Transverse colon (tissue), 4 donors: Measurements from ENCODE around the gene KRTAP1-3. TPM values are rescaled to one million over a fixed set of nuclear protein-coding genes. Genes with fewer than 3 reads are reported as not detected.

Source experiments
- DNase-seq: peaks from one replicate; pipeline ENCODE4 v3.0.0-alpha.2; 2019
- H3K27ac ChIP-seq, 4 donors: fragments of 200-600 bp; sonication (generic); 2 replicates each; pipeline ENCODE4 v1.5.1; 2016 to 2018; ENCODE audit warnings: inconsistent platforms in 4 of 4
- H3K27me3 ChIP-seq: fragments of 200-600 bp; sonication (generic); 2 replicates; pipeline ENCODE4 v1.5.1; 2017; ENCODE audit warnings: inconsistent platforms
- H3K36me3 ChIP-seq, 4 donors: fragments of 200-600 bp; sonication (generic); 2 replicates each; pipeline ENCODE4 v1.5.1; 2017 to 2019; ENCODE audit warnings: inconsistent platforms in 4 of 4
- H3K4me1 ChIP-seq, 4 donors: fragments of 200-600 bp; sonication (generic); 2 replicates each; pipeline ENCODE4 v1.5.1; 2017 to 2020; ENCODE audit warnings: inconsistent platforms in 4 of 4
- H3K4me3 ChIP-seq, 4 donors: fragments of 200-600 bp; sonication (generic); 1 replicate in 1 of 4; 2 replicates in 3 of 4; pipeline versions ENCODE4 v1.5.1 to v1.6.1; 2017 to 2019; ENCODE audit warnings: inconsistent platforms in 4 of 4
- H3K9me3 ChIP-seq, 2 donors: fragments of 200-600 bp; sonication (generic); 2 replicates each; pipeline ENCODE4 v1.5.1; 2017 to 2019; ENCODE audit warnings: inconsistent platforms in 2 of 2
- EP300 ChIP-seq: sonication (generic); formaldehyde crosslinking; IDR thresholded peaks from one replicate; pipeline ENCODE4 v1.6.1; 2017; ENCODE audit warnings: antibody characterized with exemption, low read depth
- POLR2A ChIP-seq: fragments of 450-650 bp; IDR thresholded peaks from one replicate; pipeline ENCODE4 v1.6.1; 2016; ENCODE audit warnings: antibody characterized with exemption, mild to moderate bottlenecking, moderate library complexity
- POLR2AphosphoS5 ChIP-seq, 3 donors: sonication (generic); formaldehyde crosslinking; IDR thresholded peaks; one replicate each; pipeline ENCODE4 v1.6.1; 2016; ENCODE audit warnings: antibody characterized with exemption in 3 of 3
- WGBS, 2 donors: methylation state at CpG; one replicate each; pipeline ENCODE4 v1.1.5; 2018; ENCODE audit warnings: low coverage in 1 of 2; 5-methylcytosine and 5-hydroxymethylcytosine counted together
- in situ Hi-C, 4 donors: fragments of 200-750 bp; cut with MboI; loops; one replicate each; pipeline versions ENCODE4 v1.15.0 to v1.15.1; 2017; ENCODE audit warnings: low sequenced_read_pairs in 3 of 4, low pct_ligation_motif_present in 1 of 4, low pct_unique_long_range_greater_than_20kb in 1 of 4
- intact Hi-C: fragments of 100-400 bp; cut with DNase I; formaldehyde crosslinking; loops from one replicate; pipeline ENCODE4 v1.15.1; 2023; ENCODE audit warnings: low total_unique reads
- small RNA-seq, 4 donors: library from RNA; depleted of rRNA; stranded (forward); fragments of <200 nt; gene quantifications; one replicate each; pipeline ENCODE3, GENCODE V24; 2016
- total RNA-seq, 4 donors: library from RNA; depleted of rRNA; stranded (reverse); fragments of >200 nt; gene quantifications; one replicate each; pipeline ENCODE4 v1.1.0, GENCODE V29; 2016
- TF ChIP-seq, protein P1 (sequence below), 5 experiments: fragments of 200-600 bp in 3 of 5; fragments of 450-650 bp in 2 of 5; sonication (generic) in 3 of 5; IDR thresholded peaks; 1 replicate in 2 of 5; 2 replicates in 3 of 5; pipeline ENCODE4 v1.5.1; 2016 to 2017; ENCODE audit warnings: antibody characterized with exemption in 5 of 5, inconsistent platforms in 3 of 5, mild to moderate bottlenecking in 2 of 5, moderate library complexity in 1 of 5

The KRTAP1-3 gene
- total RNA-seq, 4 donors from 2014 or later: not detected

DNA sequence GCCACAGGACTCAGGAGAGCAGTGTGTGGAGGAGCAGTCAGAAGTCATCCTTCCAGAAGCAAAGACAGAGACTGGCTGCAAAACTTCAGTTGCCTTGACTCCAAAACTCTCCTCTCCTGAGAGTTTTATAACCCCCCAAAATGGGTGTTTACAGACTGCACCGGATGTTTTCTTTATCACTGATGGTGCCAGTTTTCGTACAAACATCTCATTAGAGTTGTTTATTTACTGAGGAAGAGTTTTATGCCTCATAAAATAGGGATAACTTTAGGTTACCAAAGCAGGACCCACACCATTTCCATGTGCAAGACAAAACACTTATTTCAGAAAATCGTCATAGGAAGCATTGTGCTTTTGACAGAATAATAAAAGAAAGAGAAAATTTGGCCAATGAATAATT is 50.4 kb downstream of the KRTAP1-3 start, which contains the start of gene KRT40:
Gene KRT40 (minus strand): TSS at position 101 of the 400 bp plus-strand sequence. CDS start 53 bp downstream, at position 48.
- 38% methylated on average over 3 of the region's 3 CpGs for WGBS, 2 donors
- no peak within 1 kb of the TSS for H3K4me3 ChIP-seq
- in situ Hi-C loops (no loop called here), intact Hi-C loops (no loop called here)
- H3K4me1 ChIP-seq: no peaks in the 10 kb centered on the region
- H3K9me3 ChIP-seq: no peaks in the 10 kb centered on the region
- TF ChIP-seq POLR2A: no peak
- TF ChIP-seq, protein P1, sequence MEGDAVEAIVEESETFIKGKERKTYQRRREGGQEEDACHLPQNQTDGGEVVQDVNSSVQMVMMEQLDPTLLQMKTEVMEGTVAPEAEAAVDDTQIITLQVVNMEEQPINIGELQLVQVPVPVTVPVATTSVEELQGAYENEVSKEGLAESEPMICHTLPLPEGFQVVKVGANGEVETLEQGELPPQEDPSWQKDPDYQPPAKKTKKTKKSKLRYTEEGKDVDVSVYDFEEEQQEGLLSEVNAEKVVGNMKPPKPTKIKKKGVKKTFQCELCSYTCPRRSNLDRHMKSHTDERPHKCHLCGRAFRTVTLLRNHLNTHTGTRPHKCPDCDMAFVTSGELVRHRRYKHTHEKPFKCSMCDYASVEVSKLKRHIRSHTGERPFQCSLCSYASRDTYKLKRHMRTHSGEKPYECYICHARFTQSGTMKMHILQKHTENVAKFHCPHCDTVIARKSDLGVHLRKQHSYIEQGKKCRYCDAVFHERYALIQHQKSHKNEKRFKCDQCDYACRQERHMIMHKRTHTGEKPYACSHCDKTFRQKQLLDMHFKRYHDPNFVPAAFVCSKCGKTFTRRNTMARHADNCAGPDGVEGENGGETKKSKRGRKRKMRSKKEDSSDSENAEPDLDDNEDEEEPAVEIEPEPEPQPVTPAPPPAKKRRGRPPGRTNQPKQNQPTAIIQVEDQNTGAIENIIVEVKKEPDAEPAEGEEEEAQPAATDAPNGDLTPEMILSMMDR (IDR thresholded peaks at IDR 0.05): no peak
- TF ChIP-seq EP300: no peak
- no peak for TF ChIP-seq POLR2AphosphoS5 (IDR thresholded peaks at IDR 0.05)
- no peaks in the 10 kb centered on the region for H3K27me3 ChIP-seq
- H3K27ac ChIP-seq: no peak within 1 kb of the TSS
- H3K36me3 ChIP-seq: no peaks in the 10 kb centered on the region
- DNase-seq: no peak

Small RNA genes within 50 kb of the gene (small RNA-seq; reads per million reads assigned to genes)
- 0 reads per million in 4 donors for gene KRTAP3-4P

Other genes starting within 250 kb of the KRTAP1-3 start
- gene KRT28, start 234.9 kb downstream of the KRTAP1-3 start, total RNA-seq: not detected
- gene KRT10, start 212.3 kb downstream of the KRTAP1-3 start, total RNA-seq: 10 to 100 TPM in 2 of 4 donors, 1 to 10 TPM in 1, not detected in 1; 2.2 to 12.7 (median 11.7) TPM
- gene KRT12, start 167.7 kb downstream of the KRTAP1-3 start, total RNA-seq: 10 to 100 TPM in 1 of 4 donors, 1 to 10 TPM in 1, under 1 TPM in 1, not detected in 1; 0.40 to 20.0 (median 3.8) TPM
- gene KRT20, start 149.6 kb downstream of the KRTAP1-3 start, total RNA-seq: 100 to 1,000 TPM; 207 to 797 (median 735) TPM
- gene KRT23, start 97.2 kb downstream of the KRTAP1-3 start, total RNA-seq: 1 to 10 TPM in 2 of 4 donors, not detected in 2; 1.1 to 2.5 TPM
- gene KRT39, start 67.9 kb downstream of the KRTAP1-3 start, total RNA-seq: not detected
- under 1 TPM in 1 of 4 donors, not detected in 3; 0.48 TPM for gene KRT40, start 50.5 kb downstream of the KRTAP1-3 start, total RNA-seq
- gene KRTAP3-3, start 40.7 kb downstream of the KRTAP1-3 start, total RNA-seq: not detected
- not detected for gene KRTAP3-2, start 35.0 kb downstream of the KRTAP1-3 start, total RNA-seq
- gene KRTAP3-1, start 25.7 kb downstream of the KRTAP1-3 start, total RNA-seq: not detected
- gene KRTAP1-5, start 7.7 kb downstream of the KRTAP1-3 start, total RNA-seq: not detected
- not detected for gene KRTAP1-4, start 4.7 kb downstream of the KRTAP1-3 start, total RNA-seq
- gene KRTAP1-1, start 6.6 kb upstream of the KRTAP1-3 start, total RNA-seq: not detected
- gene KRTAP2-1, start 12.4 kb upstream of the KRTAP1-3 start, total RNA-seq: not detected
- gene KRTAP2-2, start 20.4 kb upstream of the KRTAP1-3 start, total RNA-seq: not detected
- not detected for gene KRTAP2-3, start 25.2 kb upstream of the KRTAP1-3 start, total RNA-seq
- not detected for gene KRTAP2-4, start 31.0 kb upstream of the KRTAP1-3 start, total RNA-seq
- not detected for gene KRTAP4-7, start 49.3 kb upstream of the KRTAP1-3 start, total RNA-seq
- not detected for gene KRTAP4-8, start 63.3 kb upstream of the KRTAP1-3 start, total RNA-seq
- gene KRTAP4-16, start 67.3 kb upstream of the KRTAP1-3 start, total RNA-seq: not detected
- not detected for gene KRTAP4-9, start 70.5 kb upstream of the KRTAP1-3 start, total RNA-seq
- gene KRTAP4-11, start 83.5 kb upstream of the KRTAP1-3 start, total RNA-seq: not detected
- gene KRTAP4-12, start 89.3 kb upstream of the KRTAP1-3 start, total RNA-seq: not detected
- not detected for gene KRTAP4-6, start 105.7 kb upstream of the KRTAP1-3 start, total RNA-seq
- not detected for gene KRTAP4-5, start 115.0 kb upstream of the KRTAP1-3 start, total RNA-seq
- gene KRTAP4-4, start 125.9 kb upstream of the KRTAP1-3 start, total RNA-seq: not detected
- gene KRTAP4-3, start 133.3 kb upstream of the KRTAP1-3 start, total RNA-seq: not detected
- gene KRTAP4-2, start 143.3 kb upstream of the KRTAP1-3 start, total RNA-seq: not detected
- gene KRTAP4-1, start 150.0 kb upstream of the KRTAP1-3 start, total RNA-seq: under 1 TPM in 1 of 4 donors, not detected in 3; 0.82 TPM
- gene KRTAP9-1, start 155.0 kb upstream of the KRTAP1-3 start, total RNA-seq: not detected
- not detected for gene KRTAP9-2, start 191.8 kb upstream of the KRTAP1-3 start, total RNA-seq
- not detected for gene KRTAP9-3, start 197.6 kb upstream of the KRTAP1-3 start, total RNA-seq
- not detected for gene KRTAP9-8, start 203.1 kb upstream of the KRTAP1-3 start, total RNA-seq
- gene KRTAP9-4, start 214.8 kb upstream of the KRTAP1-3 start, total RNA-seq: not detected
- not detected for gene KRTAP9-9, start 220.5 kb upstream of the KRTAP1-3 start, total RNA-seq
- not detected for gene KRTAP9-6, start 230.5 kb upstream of the KRTAP1-3 start, total RNA-seq
- not detected for gene KRTAP9-7, start 240.8 kb upstream of the KRTAP1-3 start, total RNA-seq